Lower leg skin (tissue), 3 donors: ENCODE measurements around the gene GALC.

Source experiments
- POLR2A ChIP-seq, 2 donors: fragments of 450-650 bp; IDR thresholded peaks; one replicate each; pipeline ENCODE4 v1.6.1; 2016 to 2017; ENCODE audit warnings: antibody characterized with exemption in 2 of 2, mild to moderate bottlenecking in 1 of 2, moderate library complexity in 1 of 2
- TF ChIP-seq, protein P1 (sequence below), 3 donors: fragments of 450-650 bp; IDR thresholded peaks; one replicate each; pipeline ENCODE4 v1.5.1; 2016; ENCODE audit warnings: antibody characterized with exemption in 3 of 3, mild to moderate bottlenecking in 3 of 3, moderate library complexity in 2 of 3

DNA sequence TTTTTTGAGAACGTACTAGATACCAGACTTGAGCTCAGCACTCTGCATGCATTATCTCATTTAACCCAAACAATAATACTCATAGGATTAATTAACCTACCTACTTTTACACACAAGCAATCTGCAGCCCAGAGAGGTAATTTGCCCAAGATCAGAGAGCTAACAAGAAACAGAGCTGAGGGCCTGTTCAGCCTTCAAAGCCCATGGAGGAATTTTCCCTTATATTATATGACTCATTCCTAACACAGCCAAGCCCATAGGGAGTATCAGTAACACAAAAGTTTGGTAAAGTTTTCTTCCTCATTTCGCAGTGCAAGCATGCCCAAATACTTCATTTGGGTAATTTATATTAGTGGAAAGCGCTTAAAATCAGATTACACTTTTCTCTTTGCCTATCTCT, 94.7 kb downstream of the GALC start:
- TF ChIP-seq POLR2A (IDR thresholded peaks at IDR 0.05): no peak
- TF ChIP-seq, protein P1, sequence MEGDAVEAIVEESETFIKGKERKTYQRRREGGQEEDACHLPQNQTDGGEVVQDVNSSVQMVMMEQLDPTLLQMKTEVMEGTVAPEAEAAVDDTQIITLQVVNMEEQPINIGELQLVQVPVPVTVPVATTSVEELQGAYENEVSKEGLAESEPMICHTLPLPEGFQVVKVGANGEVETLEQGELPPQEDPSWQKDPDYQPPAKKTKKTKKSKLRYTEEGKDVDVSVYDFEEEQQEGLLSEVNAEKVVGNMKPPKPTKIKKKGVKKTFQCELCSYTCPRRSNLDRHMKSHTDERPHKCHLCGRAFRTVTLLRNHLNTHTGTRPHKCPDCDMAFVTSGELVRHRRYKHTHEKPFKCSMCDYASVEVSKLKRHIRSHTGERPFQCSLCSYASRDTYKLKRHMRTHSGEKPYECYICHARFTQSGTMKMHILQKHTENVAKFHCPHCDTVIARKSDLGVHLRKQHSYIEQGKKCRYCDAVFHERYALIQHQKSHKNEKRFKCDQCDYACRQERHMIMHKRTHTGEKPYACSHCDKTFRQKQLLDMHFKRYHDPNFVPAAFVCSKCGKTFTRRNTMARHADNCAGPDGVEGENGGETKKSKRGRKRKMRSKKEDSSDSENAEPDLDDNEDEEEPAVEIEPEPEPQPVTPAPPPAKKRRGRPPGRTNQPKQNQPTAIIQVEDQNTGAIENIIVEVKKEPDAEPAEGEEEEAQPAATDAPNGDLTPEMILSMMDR (IDR thresholded peaks at IDR 0.05): no peak
